Medulla oblongata (tissue), 1 donor: ENCODE measurements around the gene SORCS3.
A peak's percentile ranks its signal among the peaks of the same experiment; 100 is the strongest.

Experiments
- DNase-seq: peaks from one replicate; pipeline ENCODE4 v3.0.0-alpha.2; 2015; ENCODE audit errors: extremely low spot score

SORCS3 gene

GRCh38 chr10:104835422-104835821 is 194.3 kb downstream of the SORCS3 start:
- DNase-seq = no peak

DNA sequence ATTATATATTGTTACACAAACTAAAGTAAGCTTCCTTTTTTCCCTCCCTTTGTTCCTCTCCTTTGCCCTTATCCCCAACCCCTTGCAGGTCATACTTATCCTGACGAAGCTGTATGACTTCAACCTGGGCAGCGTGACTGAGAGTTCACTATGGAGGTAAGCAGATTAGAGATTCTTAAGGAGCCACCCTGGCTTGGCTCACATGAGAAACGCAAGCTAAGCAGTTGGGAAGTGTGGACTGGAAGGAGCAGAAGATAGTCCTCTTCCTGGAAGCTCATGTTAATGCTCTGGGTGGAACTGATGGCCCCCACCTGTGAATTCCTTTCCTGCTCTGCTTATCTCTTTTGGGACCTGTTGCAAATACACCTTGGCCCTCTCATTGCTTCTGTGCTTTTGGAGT is 201.6 kb downstream of the SORCS3 start:
- no peak for DNase-seq

DNA sequence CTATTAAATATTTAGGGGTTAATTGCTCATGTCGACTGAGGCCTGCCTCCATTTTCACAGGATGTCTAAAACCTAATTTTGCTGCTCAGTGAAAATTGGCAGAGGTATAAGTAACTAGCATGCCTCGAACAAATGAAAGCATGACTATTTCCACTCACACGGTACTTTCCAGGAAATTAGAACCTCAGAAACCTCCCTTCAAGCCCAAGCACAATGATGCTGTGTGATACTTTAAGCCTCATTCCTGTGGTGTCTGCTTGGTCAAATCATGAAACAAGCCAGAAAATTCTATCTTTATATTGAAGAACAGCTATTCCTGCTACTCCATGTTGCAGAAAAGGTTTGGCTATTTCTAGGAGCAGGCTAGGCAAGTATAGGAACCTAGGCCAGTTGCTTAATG is 203.0 kb downstream of the SORCS3 start:
- DNase-seq = no peak

GRCh38 chr10:104850023-104850422 is 208.9 kb downstream of the SORCS3 start:
- no peak for DNase-seq

- no peak for DNase-seq
Measured at GRCh38 chr10:104867966-104868598, 227.0 kb downstream of the SORCS3 start.

GRCh38 chr10:104872691-104873090 is 231.6 kb downstream of the SORCS3 start:
- no peak for DNase-seq

DNA sequence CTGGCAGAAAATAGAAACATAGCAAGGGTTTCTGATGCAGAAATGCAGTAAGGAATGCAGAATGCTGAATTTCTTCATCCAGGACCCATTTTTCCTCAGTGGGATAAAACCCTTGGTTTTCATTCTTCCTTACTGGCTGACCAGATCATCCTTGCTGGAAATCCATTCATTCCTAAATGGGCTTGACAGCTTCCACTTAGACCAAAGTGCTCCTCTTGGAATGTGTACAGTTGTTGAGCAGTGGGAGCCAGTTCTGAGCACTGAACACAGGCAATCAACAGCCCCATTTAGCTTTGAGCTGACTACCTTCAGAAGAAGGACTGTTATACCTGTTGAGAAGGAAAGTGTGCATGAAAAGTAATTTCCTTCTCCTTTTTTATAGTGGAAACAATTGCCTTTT is 232.1 kb downstream of the SORCS3 start:
- no peak for DNase-seq

GRCh38 chr10:104875561-104875960 is 234.5 kb downstream of the SORCS3 start:
- DNase-seq = no peak

GRCh38 chr10:104880624-104881398 is 239.7 kb downstream of the SORCS3 start:
- no peak for DNase-seq

GRCh38 chr10:104881740-104882139 is 240.7 kb downstream of the SORCS3 start:
- no peak for DNase-seq

GRCh38 chr10:104892879-104893617 is 252.0 kb downstream of the SORCS3 start:
- no peak for DNase-seq

- no peak for DNase-seq
Measured at GRCh38 chr10:104893701-104894100, 252.6 kb downstream of the SORCS3 start.

DNA sequence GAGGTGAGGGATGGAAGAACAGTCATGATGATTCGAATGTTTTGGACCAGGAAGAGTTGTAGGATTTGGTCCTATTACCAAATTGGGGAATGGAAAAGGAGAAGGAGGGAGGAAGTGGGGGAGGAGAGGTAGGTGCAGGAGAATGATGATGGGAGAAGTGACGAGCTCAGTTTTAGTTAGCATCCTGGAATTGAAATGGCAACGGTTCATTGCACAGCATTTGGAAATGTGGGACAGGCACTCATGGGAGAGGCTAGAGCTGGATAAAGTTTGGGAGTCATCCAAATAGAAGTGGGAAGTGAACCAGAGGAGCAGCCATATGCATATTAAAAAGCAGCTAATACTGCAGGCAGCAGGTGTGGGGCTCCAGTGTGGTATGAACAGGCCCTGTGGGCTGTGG is 253.6 kb downstream of the SORCS3 start:
- peak; percentile 17 for DNase-seq

GRCh38 chr10:104895541-104895940 is 254.5 kb downstream of the SORCS3 start:
- no peak for DNase-seq

DNA sequence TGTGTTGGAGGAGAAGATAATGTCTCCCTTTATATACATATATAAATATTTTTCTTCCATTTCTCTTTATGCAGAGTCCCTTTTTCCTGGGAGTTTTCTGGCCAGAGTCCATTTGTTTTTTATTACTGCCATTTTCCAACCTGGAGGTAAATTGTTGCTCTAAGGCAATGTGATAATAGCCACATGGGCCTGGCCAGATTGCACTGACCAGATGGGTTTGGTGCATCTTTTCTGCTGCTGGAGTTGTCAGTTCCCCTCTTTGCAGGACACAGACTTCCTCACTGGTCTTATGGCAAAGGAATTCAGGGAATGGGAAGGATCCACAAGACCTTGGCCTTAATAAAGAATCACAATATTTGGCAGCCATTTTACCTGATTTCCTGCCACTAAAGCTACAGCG is 254.9 kb downstream of the SORCS3 start:
- DNase-seq = no peak

- DNase-seq = no peak
Measured at GRCh38 chr10:104897696-104898095, 256.6 kb downstream of the SORCS3 start.

GRCh38 chr10:104899779-104900178 is 258.7 kb downstream of the SORCS3 start:
- DNase-seq = no peak

DNA sequence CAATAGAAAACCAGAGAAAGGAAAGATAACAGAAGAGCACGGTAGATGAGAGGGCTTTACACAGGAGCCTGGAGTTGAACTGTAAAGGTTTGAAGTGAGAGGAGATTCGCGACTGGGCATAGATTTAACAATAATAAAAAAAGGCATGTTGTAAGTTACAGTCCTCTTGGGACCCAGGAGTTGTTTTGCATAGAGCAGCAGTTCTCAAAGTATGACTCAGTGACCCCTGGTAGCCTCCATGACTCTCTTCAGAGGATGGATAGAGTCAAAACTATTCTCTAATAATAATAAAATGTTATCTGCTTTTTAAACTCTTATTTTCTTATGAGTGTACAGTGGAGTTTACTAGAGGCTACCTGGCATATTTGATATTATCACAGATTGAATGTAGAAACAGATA is 262.3 kb downstream of the SORCS3 start:
- DNase-seq = no peak

- DNase-seq = no peak
Measured at GRCh38 chr10:104904753-104905323, 263.7 kb downstream of the SORCS3 start.

GRCh38 chr10:104906112-104906511 is 265.0 kb downstream of the SORCS3 start:
- DNase-seq = no peak

DNA sequence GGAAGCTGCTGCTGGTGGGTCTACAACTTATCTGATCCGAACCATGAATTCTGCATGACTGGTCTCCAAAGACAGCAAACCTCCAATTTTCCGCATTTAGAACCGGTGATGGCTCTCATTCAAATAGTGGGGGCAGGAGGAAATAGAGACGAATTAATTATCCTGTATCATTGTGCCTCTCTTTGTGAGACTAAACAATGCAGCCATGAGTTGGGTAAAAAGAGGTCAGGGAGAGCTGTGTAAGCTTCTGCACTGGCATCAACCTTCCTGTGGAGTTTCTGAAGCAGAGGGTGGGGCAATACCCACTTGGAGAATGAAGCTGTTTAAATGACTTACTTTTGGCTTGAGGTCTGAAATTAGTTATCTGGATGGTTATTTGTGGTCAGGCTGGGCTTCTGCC is 266.4 kb downstream of the SORCS3 start:
- DNase-seq = no peak

- no peak for DNase-seq
Measured at GRCh38 chr10:104908581-104908980, 267.5 kb downstream of the SORCS3 start.
